CD8-positive, alpha-beta memory T cell (primary cell): ENCODE results near the gene DNAJC18. TPM values are rescaled to one million over a fixed set of nuclear protein-coding genes. Genes with fewer than 3 reads are reported as not detected.
"Not testable (repeated sequence)": the region's sequence is repeated elsewhere in the genome, so short reads cannot be mapped to it uniquely, and the experiment has no call there.

Source experiments
- CTCF ChIA-PET: fragments of 350-600 bp; sonication (Branson Sonifier 250); formaldehyde crosslinking; loops from one replicate; lab custom pipeline; 2021; ENCODE audit warnings: antibody characterized with exemption; lab: Charles Lee
- POLR2A ChIA-PET: fragments of 350-600 bp; sonication (Branson Sonifier 250); formaldehyde crosslinking; loops from one replicate; lab custom pipeline; 2021; ENCODE audit warnings: antibody characterized with exemption; lab: Charles Lee
- DNase-seq, 5 donors: peaks; one replicate each; pipeline versions ENCODE4 v3.0.0 to v3.0.0-alpha.2; 2020 to 2022; ENCODE audit warnings: mixed read lengths in 1 of 5
- H3K27ac ChIP-seq: one replicate; pipeline ENCODE4 v1.7.0; 2013; ENCODE audit warnings: low read depth, mild to moderate bottlenecking, low read length, moderate library complexity
- H3K27me3 ChIP-seq: 2 replicates; pipeline ENCODE4 v1.7.0; 2013; ENCODE audit warnings: low read length, mild to moderate bottlenecking; ENCODE audit not compliant: insufficient read depth, poor library complexity, severe bottlenecking
- H3K36me3 ChIP-seq: 2 replicates; pipeline ENCODE4 v1.7.0; 2013; ENCODE audit warnings: mild to moderate bottlenecking, low read length, moderate library complexity; ENCODE audit not compliant: insufficient read depth
- H3K4me1 ChIP-seq: 2 replicates; pipeline ENCODE4 v1.7.0; 2013; ENCODE audit warnings: mild to moderate bottlenecking, low read length, moderate library complexity; ENCODE audit not compliant: insufficient read depth
- H3K4me3 ChIP-seq: 2 replicates; pipeline ENCODE4 v1.7.0; 2013; ENCODE audit warnings: mild to moderate bottlenecking, low read length
- H3K9me3 ChIP-seq: 2 replicates; pipeline ENCODE4 v1.7.0; 2013; ENCODE audit warnings: mild to moderate bottlenecking, low read length
- H3K27ac Mint-ChIP-seq, 8 donors: one replicate each; pipeline ENCODE4 v1.8.0; 2020 to 2021; ENCODE audit warnings: mixed read lengths in 8 of 8, mild to moderate bottlenecking in 6 of 8, inconsistent platforms in 3 of 8, moderate library complexity in 3 of 8
- H3K27me3 Mint-ChIP-seq, 2 donors: one replicate each; pipeline ENCODE4 v1.8.0; 2020 to 2021; ENCODE audit warnings: mixed read lengths in 2 of 2, mild to moderate bottlenecking in 1 of 2, moderate library complexity in 1 of 2
- H3K36me3 Mint-ChIP-seq, 3 donors: one replicate each; pipeline ENCODE4 v1.8.0; 2020 to 2021; ENCODE audit warnings: mixed read lengths in 3 of 3, inconsistent platforms in 1 of 3, mild to moderate bottlenecking in 1 of 3
- H3K4me1 Mint-ChIP-seq, 3 donors: one replicate each; pipeline ENCODE4 v1.8.0; 2020 to 2021; ENCODE audit warnings: mixed read lengths in 3 of 3, inconsistent platforms in 1 of 3, mild to moderate bottlenecking in 1 of 3
- H3K4me3 Mint-ChIP-seq, 7 donors: one replicate each; pipeline ENCODE4 v1.8.0; 2020 to 2021; ENCODE audit warnings: mixed read lengths in 7 of 7, mild to moderate bottlenecking in 6 of 7, moderate library complexity in 4 of 7, inconsistent platforms in 2 of 7
- H3K9me3 Mint-ChIP-seq, 5 donors: one replicate each; pipeline ENCODE4 v1.8.0; 2020 to 2022; ENCODE audit warnings: mixed read lengths in 5 of 5, mild to moderate bottlenecking in 3 of 5, moderate library complexity in 2 of 5, inconsistent platforms in 1 of 5
- polyA plus RNA-seq: library from polyadenylated mRNA; unstranded; fragments of 300-500 nt; fragmentation: Illumina TruSeq; gene quantifications from one replicate; pipeline ENCODE4 v1.2.3, GENCODE V29; 2021
- total RNA-seq, 2 experiments: library from RNA; stranded (reverse); gene quantifications; one replicate each; pipeline ENCODE4 v1.2.3, GENCODE V29; 2021

The DNAJC18 gene
- total and polyA plus RNA-seq, 3 experiments from 2014 or later = 10.2 to 25.7 (median 25.3) TPM

GRCh38 chr5:139414581-139415130, 24.7 kb downstream of the DNAJC18 start:
- Mint-ChIP-seq H3K4me1 (no peaks in the 10 kb centered on the region), H3K4me3 (no peak overlapping the region), H3K9me3 (no peaks in the 10 kb centered on the region), H3K27ac (no peak overlapping the region), H3K27me3 (peaks cover 0 to 2% of the 10 kb centered on the region in 2 donors), H3K36me3 (peaks cover 0 to 20% (median 18%) of the 10 kb centered on the region in 3 donors)
- DNase-seq = no peak
- CTCF ChIA-PET = interaction anchor here (0.8 to 16.6 kb wide), 2 partner anchors 12 to 102 kb away, joined by 3 to 414 read pairs; no protein-coding TSS in a partner anchor
- POLR2A ChIA-PET = no interaction called here
- Histone ChIP-seq H3K9me3 (no peaks in the 10 kb centered on the region), H3K36me3 (no peaks in the 10 kb centered on the region), H3K27ac (no peak overlapping the region), H3K4me1 (peaks cover 11% of the 10 kb centered on the region), H3K27me3 (no peaks in the 10 kb centered on the region), H3K4me3 (no peak overlapping the region)

- Histone ChIP-seq H3K27me3 (no peaks in the 10 kb centered on the region), H3K36me3 (no peaks in the 10 kb centered on the region), H3K4me3 (no peak overlapping the region), H3K9me3 (no peaks in the 10 kb centered on the region), H3K27ac (no peak overlapping the region), H3K4me1 (peaks cover 11% of the 10 kb centered on the region)
- no peak for DNase-seq
- H3K9me3 Mint-ChIP-seq = no peaks in the 10 kb centered on the region
- H3K27ac Mint-ChIP-seq = peak overlapping the region in 1 of 8 donors; percentile 33
- peaks cover 0 to 2% of the 10 kb centered on the region in 2 donors for H3K27me3 Mint-ChIP-seq
- H3K36me3 Mint-ChIP-seq = peaks cover 0 to 16% (median 15%) of the 10 kb centered on the region in 3 donors
- POLR2A ChIA-PET = interaction anchor here (0.6 kb wide), 1 partner anchor 194 kb away, joined by 5 read pairs; no protein-coding TSS in a partner anchor
- H3K4me1 Mint-ChIP-seq = no peaks in the 10 kb centered on the region
- no peak overlapping the region for H3K4me3 Mint-ChIP-seq
- CTCF ChIA-PET = interaction anchor here (0.8 to 16.6 kb wide), 3 partner anchors 8 to 103 kb away, joined by 3 to 414 read pairs (median 3); no protein-coding TSS in a partner anchor
Observed at GRCh38 chr5:139413963-139414362, 25.4 kb downstream of the DNAJC18 start.

GRCh38 chr5:139413153-139413552, 26.2 kb downstream of the DNAJC18 start:
- H3K27ac ChIP-seq = no peak overlapping the region
- H3K36me3 ChIP-seq = no peaks in the 10 kb centered on the region
- no peaks in the 10 kb centered on the region for H3K27me3 ChIP-seq
- H3K36me3 Mint-ChIP-seq = peaks cover 0 to 11% (median 8%) of the 10 kb centered on the region in 3 donors
- no peaks in the 10 kb centered on the region for H3K9me3 Mint-ChIP-seq
- no peaks in the 10 kb centered on the region for H3K27me3 Mint-ChIP-seq
- ChIA-PET CTCF (interaction anchor here (1.1 to 16.6 kb wide), 2 partner anchors 8 to 104 kb away, joined by 3 to 414 read pairs; no protein-coding TSS in a partner anchor), POLR2A (no interaction called here)
- DNase-seq = no peak
- no peaks in the 10 kb centered on the region for H3K9me3 ChIP-seq
- no peak overlapping the region for H3K27ac Mint-ChIP-seq
- H3K4me1 Mint-ChIP-seq = no peaks in the 10 kb centered on the region
- peaks cover 11% of the 10 kb centered on the region for H3K4me1 ChIP-seq
- H3K4me3 Mint-ChIP-seq = no peak overlapping the region
- no peak overlapping the region for H3K4me3 ChIP-seq

- no peaks in the 10 kb centered on the region for H3K4me1 Mint-ChIP-seq
- no peaks in the 10 kb centered on the region for H3K27me3 Mint-ChIP-seq
- peak overlapping the region in 1 of 8 donors; percentile 47 for H3K27ac Mint-ChIP-seq
- peaks cover 0 to 11% (median 5%) of the 10 kb centered on the region in 3 donors for H3K36me3 Mint-ChIP-seq
- H3K4me3 ChIP-seq = no peak overlapping the region
- no peak overlapping the region for H3K27ac ChIP-seq
- no peak for DNase-seq
- POLR2A ChIA-PET = no interaction called here
- no peaks in the 10 kb centered on the region for H3K27me3 ChIP-seq
- H3K4me3 Mint-ChIP-seq = no peak overlapping the region
- CTCF ChIA-PET = interaction anchor here (1.2 to 16.6 kb wide), 4 partner anchors 9 to 106 kb away, joined by 5 to 414 read pairs (median 12); no protein-coding TSS in a partner anchor
- no peaks in the 10 kb centered on the region for H3K36me3 ChIP-seq
- no peaks in the 10 kb centered on the region for H3K9me3 Mint-ChIP-seq
- H3K9me3 ChIP-seq = no peaks in the 10 kb centered on the region
- H3K4me1 ChIP-seq = peaks cover 11% of the 10 kb centered on the region
Observed at GRCh38 chr5:139410993-139411828, 28.1 kb downstream of the DNAJC18 start.

GRCh38 chr5:139410121-139410992, 29.0 kb downstream of the DNAJC18 start:
- Histone ChIP-seq H3K4me3 (no peak overlapping the region), H3K27ac (no peak overlapping the region), H3K27me3 (no peaks in the 10 kb centered on the region), H3K36me3 (no peaks in the 10 kb centered on the region), H3K9me3 (no peaks in the 10 kb centered on the region), H3K4me1 (peaks cover 9% of the 10 kb centered on the region)
- H3K36me3 Mint-ChIP-seq = peaks cover 0 to 11% (median 3%) of the 10 kb centered on the region in 3 donors
- no peaks in the 10 kb centered on the region for H3K4me1 Mint-ChIP-seq
- DNase-seq = no peak
- H3K4me3 Mint-ChIP-seq = no peak overlapping the region
- ChIA-PET POLR2A (no interaction called here), CTCF (interaction anchor here (1.1 to 16.6 kb wide), 6 partner anchors 8 to 107 kb away, joined by 3 to 414 read pairs (median 7); partner anchors contain the start of gene DNAJC18)
- peak overlapping the region in 1 of 8 donors; percentile 88 for H3K27ac Mint-ChIP-seq
- no peaks in the 10 kb centered on the region for H3K27me3 Mint-ChIP-seq
- H3K9me3 Mint-ChIP-seq = no peaks in the 10 kb centered on the region

GRCh38 chr5:139409116-139409515, 30.2 kb downstream of the DNAJC18 start:
- H3K27me3 Mint-ChIP-seq, POLR2A ChIA-PET, H3K9me3 Mint-ChIP-seq, H3K27ac Mint-ChIP-seq, H3K4me1 Mint-ChIP-seq, DNase-seq, H3K36me3 ChIP-seq, H3K9me3 ChIP-seq, H3K4me3 ChIP-seq, H3K27me3 ChIP-seq, H3K27ac ChIP-seq, H3K4me3 Mint-ChIP-seq: not testable (repeated sequence)
- peaks cover 11% of the 10 kb centered on the region for H3K4me1 ChIP-seq
- peaks cover 0 to 11% (median 3%) of the 10 kb centered on the region in 3 donors for H3K36me3 Mint-ChIP-seq
- CTCF ChIA-PET = interaction anchor here (1.1 to 3.6 kb wide), 3 partner anchors 9 to 30 kb away, joined by 3 to 14 read pairs (median 4); partner anchors contain the start of gene DNAJC18

- H3K27me3 ChIP-seq = no peaks in the 10 kb centered on the region
- no peaks in the 10 kb centered on the region for H3K9me3 ChIP-seq
- ChIA-PET CTCF (interaction anchor here (0.6 to 3.6 kb wide), 2 partner anchors 12 to 15 kb away, joined by 3 to 14 read pairs; no protein-coding TSS in a partner anchor), POLR2A (no interaction called here)
- no peak overlapping the region for H3K4me3 Mint-ChIP-seq
- peaks cover 13 to 16% (median 15%) of the 10 kb centered on the region in 3 donors for H3K4me1 Mint-ChIP-seq
- no peaks in the 10 kb centered on the region for H3K36me3 ChIP-seq
- peaks cover 0 to 4% (median 3%) of the 10 kb centered on the region in 3 donors for H3K36me3 Mint-ChIP-seq
- peaks cover 15% of the 10 kb centered on the region for H3K4me1 ChIP-seq
- H3K27ac ChIP-seq = no peak overlapping the region
- no peak for DNase-seq
- no peak overlapping the region for H3K4me3 ChIP-seq
- no peaks in the 10 kb centered on the region for H3K9me3 Mint-ChIP-seq
- H3K27me3 Mint-ChIP-seq = no peaks in the 10 kb centered on the region
- H3K27ac Mint-ChIP-seq = peak overlapping the region in 1 of 8 donors; percentile 21
Observed at GRCh38 chr5:139408191-139408590, 31.1 kb downstream of the DNAJC18 start.
